ENCODE data around the gene UBE2U. TPM values are rescaled to one million over a fixed set of nuclear protein-coding genes. Genes with fewer than 3 reads are reported as not detected.

UBE2U gene
- total RNA-seq, 1 experiment from 2014 or later, result not detected

- Mint-ChIP-seq H3K4me1 (ENCODE audit: insufficient read depth, unreplicated experiment) (peaks cover 6% of the 10 kb centered on the region), H3K27ac (ENCODE audit: low read depth, unreplicated experiment) (no peak overlapping the region), H3K36me3 (ENCODE audit: insufficient read depth, unreplicated experiment) (no peaks in the 10 kb centered on the region), H3K27me3 (ENCODE audit: insufficient read depth, unreplicated experiment) (peaks cover 11% of the 10 kb centered on the region), H3K4me3 (ENCODE audit: unreplicated experiment) (no peak overlapping the region), H3K9me3 (ENCODE audit: unreplicated experiment) (no peaks in the 10 kb centered on the region)
- BruUV-seq (replicated peaks), result no TSS peak
- no peak for TF ChIP-seq CTCF (IDR thresholded peaks at IDR 0.05; ENCODE audit: unreplicated experiment)
- no peak for DNase-seq (ENCODE audit: unreplicated experiment)
- ChIA-PET CTCF (interaction anchor here (0.7 kb wide), 1 partner anchor 836 kb away, joined by 4 read pairs; no protein-coding TSS in a partner anchor), POLR2A (no interaction called here)
- intact Hi-C loops (cut with micrococcal nuclease), result no loop called here
Observed at GRCh38 chr1:64200064-64200463, 3.4 kb upstream of the UBE2U start.

GRCh38 chr1:64209221-64209620 lies 5.8 kb downstream of the UBE2U start:
- CTCF ChIA-PET, result no interaction called here
- Mint-ChIP-seq H3K36me3 (ENCODE audit: insufficient read depth, unreplicated experiment) (no peaks in the 10 kb centered on the region), H3K4me3 (ENCODE audit: unreplicated experiment) (no peak overlapping the region), H3K4me1 (ENCODE audit: insufficient read depth, unreplicated experiment) (no peaks in the 10 kb centered on the region), H3K9me3 (ENCODE audit: unreplicated experiment) (no peaks in the 10 kb centered on the region), H3K27me3 (ENCODE audit: insufficient read depth, unreplicated experiment) (peaks cover 8% of the 10 kb centered on the region), H3K27ac (ENCODE audit: low read depth, unreplicated experiment) (no peak overlapping the region)
- intact Hi-C loops (cut with micrococcal nuclease), result no loop called here
- no TSS peak for BruUV-seq (replicated peaks)
- no peak for DNase-seq (ENCODE audit: unreplicated experiment)
- no peak for TF ChIP-seq CTCF (IDR thresholded peaks at IDR 0.05; ENCODE audit: unreplicated experiment)
- POLR2A ChIA-PET, result interaction anchor here (0.6 kb wide), 1 partner anchor 549 kb away, joined by 3 read pairs; no protein-coding TSS in a partner anchor

GRCh38 chr1:64212031-64212430 lies 8.6 kb downstream of the UBE2U start:
- no peak for DNase-seq (ENCODE audit: unreplicated experiment)
- Mint-ChIP-seq H3K4me1 (ENCODE audit: insufficient read depth, unreplicated experiment) (no peaks in the 10 kb centered on the region), H3K27ac (ENCODE audit: low read depth, unreplicated experiment) (no peak overlapping the region), H3K27me3 (ENCODE audit: insufficient read depth, unreplicated experiment) (no peaks in the 10 kb centered on the region), H3K9me3 (ENCODE audit: unreplicated experiment) (no peaks in the 10 kb centered on the region), H3K36me3 (ENCODE audit: insufficient read depth, unreplicated experiment) (no peaks in the 10 kb centered on the region), H3K4me3 (ENCODE audit: unreplicated experiment) (no peak overlapping the region)
- no peak for TF ChIP-seq CTCF (IDR thresholded peaks at IDR 0.05; ENCODE audit: unreplicated experiment)
- ChIA-PET CTCF (interaction anchor here (1.2 kb wide), 1 partner anchor 30 kb away, joined by 3 read pairs; no protein-coding TSS in a partner anchor), POLR2A (no interaction called here)
- BruUV-seq (replicated peaks), result no TSS peak
- intact Hi-C loops (cut with micrococcal nuclease), result no loop called here

GRCh38 chr1:64215576-64215975 lies 12.2 kb downstream of the UBE2U start:
- Mint-ChIP-seq H3K36me3 (ENCODE audit: insufficient read depth, unreplicated experiment) (no peaks in the 10 kb centered on the region), H3K27me3 (ENCODE audit: insufficient read depth, unreplicated experiment) (no peaks in the 10 kb centered on the region), H3K4me3 (ENCODE audit: unreplicated experiment) (no peak overlapping the region), H3K27ac (ENCODE audit: low read depth, unreplicated experiment) (no peak overlapping the region), H3K4me1 (ENCODE audit: insufficient read depth, unreplicated experiment) (no peaks in the 10 kb centered on the region), H3K9me3 (ENCODE audit: unreplicated experiment) (no peaks in the 10 kb centered on the region)
- TF ChIP-seq CTCF (IDR thresholded peaks at IDR 0.05; ENCODE audit: unreplicated experiment), result no peak
- ChIA-PET POLR2A (interaction anchor here (0.6 to 0.7 kb wide), 2 partner anchors 397 to 523 kb away, joined by 3 read pairs; no protein-coding TSS in a partner anchor), CTCF (interaction anchor here (0.8 kb wide), 1 partner anchor 54 kb away, joined by 3 read pairs; no protein-coding TSS in a partner anchor)
- intact Hi-C loops (cut with micrococcal nuclease), result no loop called here
- no TSS peak for BruUV-seq (replicated peaks)
- DNase-seq (ENCODE audit: unreplicated experiment), result no peak

Measured in MCF 10A (cell line).